ENCODE results near the gene KIAA2012. TPM values are rescaled to one million over a fixed set of nuclear protein-coding genes. Genes with fewer than 3 reads are reported as not detected.
A peak's percentile ranks its signal among the peaks of the same experiment; 100 is the strongest.

KIAA2012 gene
- total RNA-seq, 2 donors from 2014 or later: not detected

DNA sequence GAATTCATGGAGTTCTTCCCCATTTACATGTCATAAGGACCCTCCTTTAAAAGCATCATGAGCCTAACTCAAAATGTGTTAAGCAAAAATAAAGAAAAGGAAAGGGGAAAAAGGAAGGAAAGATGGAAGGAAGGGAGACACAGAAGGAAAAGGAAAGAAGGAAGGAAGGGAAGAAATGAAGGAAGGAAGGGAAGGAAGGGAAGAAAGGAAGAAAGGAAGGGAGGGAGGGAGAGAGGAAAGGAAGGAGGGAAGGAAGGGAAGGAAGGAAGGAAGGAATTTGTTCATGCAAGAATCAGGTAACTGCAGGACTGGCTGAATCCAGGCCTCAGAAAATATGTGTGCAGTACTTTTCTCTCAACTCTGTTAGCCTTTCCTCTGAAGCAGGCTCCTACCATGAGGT is 32.0 kb downstream of the KIAA2012 start:
- H3K4me1 Mint-ChIP-seq (ENCODE audit: low read depth in 2 of 2): no peaks in the 10 kb centered on the region

GRCh38 chr2:202108345-202108744 is 35.3 kb downstream of the KIAA2012 start:
- ATAC-seq (no peak), DNase-seq (ENCODE audit: low spot score) (no peak)
- Mint-ChIP-seq H3K4me3 (no peak overlapping the region), H3K9me3 (no peaks in the 10 kb centered on the region), H3K27me3 (peaks cover 18 to 23% of the 10 kb centered on the region in 2 donors), H3K27ac (no peak overlapping the region), H3K36me3 (no peaks in the 10 kb centered on the region), H3K4me1 (ENCODE audit: low read depth in 2 of 2) (peaks cover 0 to 4% of the 10 kb centered on the region in 2 donors)

More for the DNA sequence above, 32.0 kb downstream of the KIAA2012 start:
- H3K4me3 Mint-ChIP-seq: no peak overlapping the region
- no peaks in the 10 kb centered on the region for H3K9me3 Mint-ChIP-seq
- H3K27me3 Mint-ChIP-seq: peaks cover 11 to 17% of the 10 kb centered on the region in 2 donors
- no peaks in the 10 kb centered on the region for H3K36me3 Mint-ChIP-seq
- H3K27ac Mint-ChIP-seq: no peak overlapping the region
- DNase-seq (ENCODE audit: low spot score) (no peak), ATAC-seq (no peak)

- Mint-ChIP-seq H3K27ac (no peak overlapping the region), H3K27me3 (peaks cover 17 to 27% of the 10 kb centered on the region in 2 donors), H3K9me3 (no peaks in the 10 kb centered on the region), H3K36me3 (no peaks in the 10 kb centered on the region), H3K4me1 (ENCODE audit: low read depth in 2 of 2) (peaks cover 0 to 4% of the 10 kb centered on the region in 2 donors), H3K4me3 (no peak overlapping the region)
- ATAC-seq: no peak
- DNase-seq (ENCODE audit: low spot score): no peak
Measured at GRCh38 chr2:202109139-202109736, 36.2 kb downstream of the KIAA2012 start.

- Mint-ChIP-seq H3K27me3 (peaks cover 13 to 25% of the 10 kb centered on the region in 2 donors), H3K4me1 (ENCODE audit: low read depth in 2 of 2) (peaks cover 0 to 6% of the 10 kb centered on the region in 2 donors), H3K4me3 (no peak overlapping the region), H3K36me3 (no peaks in the 10 kb centered on the region), H3K9me3 (no peaks in the 10 kb centered on the region), H3K27ac (no peak overlapping the region)
- ATAC-seq: no peak
- no peak for DNase-seq (ENCODE audit: low spot score)
Measured at GRCh38 chr2:202109737-202110184, 36.7 kb downstream of the KIAA2012 start.

- no peak overlapping the region for H3K27ac Mint-ChIP-seq
- H3K4me1 Mint-ChIP-seq (ENCODE audit: low read depth in 2 of 2): peaks cover 4 to 11% of the 10 kb centered on the region in 2 donors
- peaks cover 15 to 28% of the 10 kb centered on the region in 2 donors for H3K27me3 Mint-ChIP-seq
- no peaks in the 10 kb centered on the region for H3K9me3 Mint-ChIP-seq
- no peak for ATAC-seq
- DNase-seq (ENCODE audit: low spot score): no peak
- H3K36me3 Mint-ChIP-seq: no peaks in the 10 kb centered on the region
- no peak overlapping the region for H3K4me3 Mint-ChIP-seq
Measured at GRCh38 chr2:202110491-202110890, 37.4 kb downstream of the KIAA2012 start.

DNA sequence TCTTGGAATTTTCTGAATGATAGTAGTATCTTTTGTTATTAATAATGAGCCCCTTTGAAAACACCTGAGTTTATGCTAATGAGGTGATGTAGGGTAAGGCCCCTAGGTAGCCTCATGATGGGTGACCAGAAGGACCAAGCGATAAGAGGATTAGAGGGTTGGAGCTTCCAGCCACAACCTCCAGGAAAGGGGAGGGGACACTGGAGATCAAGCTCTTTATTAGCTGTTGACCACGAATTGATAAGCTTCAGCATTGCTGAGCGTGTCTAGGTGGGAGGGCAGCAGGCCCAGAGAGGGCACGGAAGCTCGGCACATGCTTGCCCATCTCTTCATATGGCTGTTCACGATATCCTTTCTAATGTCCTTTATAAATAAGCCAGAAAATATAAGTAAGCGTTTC is 39.0 kb downstream of the KIAA2012 start:
- H3K4me1 Mint-ChIP-seq (ENCODE audit: low read depth in 2 of 2): peaks cover 5 to 11% of the 10 kb centered on the region in 2 donors
- no peaks in the 10 kb centered on the region for H3K9me3 Mint-ChIP-seq
- no peak for DNase-seq (ENCODE audit: low spot score)
- no peaks in the 10 kb centered on the region for H3K36me3 Mint-ChIP-seq
- H3K4me3 Mint-ChIP-seq: no peak overlapping the region
- no peak for ATAC-seq
- H3K27me3 Mint-ChIP-seq: peaks cover 31 to 33% of the 10 kb centered on the region in 2 donors
- H3K27ac Mint-ChIP-seq: no peak overlapping the region

- Mint-ChIP-seq H3K4me1 (ENCODE audit: low read depth in 2 of 2) (peaks cover 5 to 11% of the 10 kb centered on the region in 2 donors), H3K27ac (no peak overlapping the region), H3K9me3 (no peaks in the 10 kb centered on the region), H3K36me3 (no peaks in the 10 kb centered on the region), H3K27me3 (peaks cover 35 to 38% of the 10 kb centered on the region in 2 donors), H3K4me3 (no peak overlapping the region)
- DNase-seq (ENCODE audit: low spot score) (no peak), ATAC-seq (peak in 1 of 2 donors; percentile 58)
Measured at GRCh38 chr2:202113571-202114142, 40.6 kb downstream of the KIAA2012 start.

DNA sequence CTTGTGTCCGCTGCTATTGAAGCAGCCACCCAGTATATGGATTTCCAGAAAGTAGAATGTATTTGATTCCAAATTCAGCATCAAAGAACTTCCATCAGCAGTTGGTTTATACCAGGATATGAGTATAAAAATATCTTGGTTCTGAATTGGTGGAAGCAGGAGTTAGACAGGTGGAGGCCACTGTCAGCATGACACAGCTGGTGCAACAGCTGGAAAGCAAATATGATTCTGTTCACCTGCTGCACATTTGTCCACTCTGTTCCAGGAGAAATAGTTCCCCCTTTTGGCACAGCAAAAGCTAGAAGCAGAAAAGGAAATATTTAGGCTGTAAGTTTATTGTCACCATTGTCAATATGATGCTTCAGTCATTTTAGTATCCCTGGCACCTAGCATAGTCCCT is 41.2 kb downstream of the KIAA2012 start:
- DNase-seq (ENCODE audit: low spot score): no peak
- ATAC-seq: no peak
- H3K27me3 Mint-ChIP-seq: peaks cover 35% of the 10 kb centered on the region in 2 donors
- H3K27ac Mint-ChIP-seq: no peak overlapping the region
- peaks cover 5 to 11% of the 10 kb centered on the region in 2 donors for H3K4me1 Mint-ChIP-seq (ENCODE audit: low read depth in 2 of 2)
- no peaks in the 10 kb centered on the region for H3K9me3 Mint-ChIP-seq
- no peaks in the 10 kb centered on the region for H3K36me3 Mint-ChIP-seq
- H3K4me3 Mint-ChIP-seq: no peak overlapping the region

- no peak overlapping the region for H3K27ac Mint-ChIP-seq
- no peaks in the 10 kb centered on the region for H3K9me3 Mint-ChIP-seq
- DNase-seq (ENCODE audit: low spot score) (no peak), ATAC-seq (no peak)
- peaks cover 30 to 35% of the 10 kb centered on the region in 2 donors for H3K27me3 Mint-ChIP-seq
- no peaks in the 10 kb centered on the region for H3K36me3 Mint-ChIP-seq
- no peak overlapping the region for H3K4me3 Mint-ChIP-seq
- H3K4me1 Mint-ChIP-seq (ENCODE audit: low read depth in 2 of 2): peaks cover 5 to 11% of the 10 kb centered on the region in 2 donors
Measured at GRCh38 chr2:202114795-202115194, 41.7 kb downstream of the KIAA2012 start.

DNA sequence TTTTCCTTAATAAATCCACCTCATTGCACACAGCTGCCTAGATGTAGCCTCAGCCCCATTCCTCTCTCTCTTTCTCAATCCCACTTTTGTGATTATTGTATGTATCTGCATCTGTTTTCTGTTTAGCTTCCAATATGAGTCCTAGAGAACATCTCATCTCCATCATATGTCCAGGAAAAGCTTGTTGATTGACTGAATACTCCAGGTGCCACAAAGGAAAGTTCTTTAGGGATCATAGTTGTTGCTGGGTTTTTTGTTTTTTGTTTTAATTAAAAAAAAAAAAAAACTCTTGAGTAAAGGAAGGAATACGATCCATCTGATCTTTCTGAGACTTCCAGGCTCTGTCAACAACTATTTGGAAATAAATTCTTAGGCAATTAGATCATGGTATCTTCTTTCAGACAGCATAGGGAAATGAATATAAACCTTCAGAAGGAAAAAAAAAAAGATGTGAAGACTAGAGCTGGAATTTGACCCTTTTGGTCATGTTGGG is 42.5 kb downstream of the KIAA2012 start:
- Mint-ChIP-seq H3K4me1 (ENCODE audit: low read depth in 2 of 2) (peaks cover 5 to 11% of the 10 kb centered on the region in 2 donors), H3K9me3 (no peaks in the 10 kb centered on the region), H3K36me3 (no peaks in the 10 kb centered on the region), H3K27ac (no peak overlapping the region), H3K4me3 (no peak overlapping the region), H3K27me3 (peaks cover 24 to 35% of the 10 kb centered on the region in 2 donors)
- DNase-seq (ENCODE audit: low spot score): no peak
- ATAC-seq: no peak

GRCh38 chr2:202116691-202117090 is 43.6 kb downstream of the KIAA2012 start:
- no peak overlapping the region for H3K27ac Mint-ChIP-seq
- H3K36me3 Mint-ChIP-seq: no peaks in the 10 kb centered on the region
- H3K27me3 Mint-ChIP-seq: peaks cover 19 to 35% of the 10 kb centered on the region in 2 donors
- H3K4me1 Mint-ChIP-seq (ENCODE audit: low read depth in 2 of 2): peaks cover 5 to 7% of the 10 kb centered on the region in 2 donors
- no peak overlapping the region for H3K4me3 Mint-ChIP-seq
- no peaks in the 10 kb centered on the region for H3K9me3 Mint-ChIP-seq
- ATAC-seq (no peak), DNase-seq (ENCODE audit: low spot score) (no peak)

DNA sequence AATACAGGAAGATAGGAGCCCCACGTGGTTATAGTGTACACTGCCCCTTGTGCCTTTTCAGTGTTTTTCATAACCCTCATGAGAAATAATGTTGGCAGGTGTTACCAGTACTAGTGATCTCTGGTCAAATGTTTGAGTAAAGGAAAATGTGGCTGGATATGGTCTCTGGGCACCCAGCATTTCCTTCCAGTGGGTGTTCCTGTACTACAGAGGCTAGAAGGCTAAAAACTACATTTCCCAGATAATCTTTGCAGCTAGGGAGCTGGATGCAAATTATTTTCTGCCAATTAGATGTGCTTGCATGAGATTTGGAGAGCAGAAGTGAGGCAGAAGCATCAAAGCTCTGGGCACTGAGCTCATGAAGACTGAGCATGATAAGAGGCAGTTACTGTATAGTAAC is 45.1 kb downstream of the KIAA2012 start:
- Mint-ChIP-seq H3K4me3 (no peak overlapping the region), H3K27me3 (peaks cover 19 to 36% of the 10 kb centered on the region in 2 donors), H3K36me3 (no peaks in the 10 kb centered on the region), H3K9me3 (no peaks in the 10 kb centered on the region), H3K27ac (no peak overlapping the region), H3K4me1 (ENCODE audit: low read depth in 2 of 2) (peaks cover 5 to 7% of the 10 kb centered on the region in 2 donors)
- ATAC-seq (no peak), DNase-seq (ENCODE audit: low spot score) (no peak)

- H3K27me3 Mint-ChIP-seq: peaks cover 22 to 32% of the 10 kb centered on the region in 2 donors
- ATAC-seq (no peak), DNase-seq (ENCODE audit: low spot score) (no peak)
- H3K9me3 Mint-ChIP-seq: no peaks in the 10 kb centered on the region
- H3K27ac Mint-ChIP-seq: no peak overlapping the region
- H3K4me3 Mint-ChIP-seq: no peak overlapping the region
- H3K4me1 Mint-ChIP-seq (ENCODE audit: low read depth in 2 of 2): no peaks in the 10 kb centered on the region
- no peaks in the 10 kb centered on the region for H3K36me3 Mint-ChIP-seq
Measured at GRCh38 chr2:202120828-202121227, 47.8 kb downstream of the KIAA2012 start.

DNA sequence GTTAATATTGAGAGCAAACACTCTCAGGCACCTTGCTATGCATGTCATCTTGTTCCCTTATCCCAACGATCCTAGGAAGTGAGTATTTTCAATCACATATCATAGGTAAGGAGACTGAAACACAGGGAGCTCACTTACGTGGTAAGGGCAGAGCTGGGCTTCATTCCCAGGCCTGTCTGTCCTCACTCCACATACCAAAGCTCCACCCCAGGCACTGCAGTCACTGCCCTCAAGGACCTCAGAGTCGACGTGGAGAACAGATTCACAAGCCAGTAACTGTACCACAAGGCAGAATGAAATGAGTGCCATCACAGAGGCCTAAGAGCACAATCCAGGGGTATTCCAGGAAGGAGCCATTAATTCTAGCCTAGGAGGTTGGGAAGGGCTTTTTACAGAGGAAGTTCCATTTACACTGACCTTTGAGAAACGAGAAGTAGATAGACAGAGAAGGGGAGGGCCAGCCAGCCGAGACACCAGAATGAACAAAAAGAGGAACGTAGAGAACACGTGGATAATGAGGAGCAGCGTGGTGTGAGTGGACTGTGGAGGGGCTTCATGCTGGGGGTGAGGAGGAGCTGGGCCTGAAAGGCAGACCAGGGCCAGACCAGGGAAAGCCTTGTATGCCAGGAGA is 48.6 kb downstream of the KIAA2012 start:
- H3K4me3 Mint-ChIP-seq: no peak overlapping the region
- H3K36me3 Mint-ChIP-seq: no peaks in the 10 kb centered on the region
- DNase-seq (ENCODE audit: low spot score) (no peak), ATAC-seq (no peak)
- peaks cover 20 to 24% of the 10 kb centered on the region in 2 donors for H3K27me3 Mint-ChIP-seq
- no peaks in the 10 kb centered on the region for H3K9me3 Mint-ChIP-seq
- H3K4me1 Mint-ChIP-seq (ENCODE audit: low read depth in 2 of 2): no peaks in the 10 kb centered on the region
- no peak overlapping the region for H3K27ac Mint-ChIP-seq
